GM21526 (cell line): ENCODE measurements around the gene NFASC.

Experiments used
- ATAC-seq: cut with Tn5 transposase; IDR thresholded peaks from one replicate; pipeline ENCODE4 v1.9.1; 2021; ENCODE audit warnings: moderate library complexity; ENCODE audit not compliant: unreplicated experiment, low FRiP score

The NFASC gene

GRCh38 chr1:204996981-204997380 lies 126.3 kb downstream of the NFASC start:
- no peak for ATAC-seq

GRCh38 chr1:204997591-204998355 lies 127.1 kb downstream of the NFASC start:
- ATAC-seq = no peak

GRCh38 chr1:205001162-205001561 lies 130.5 kb downstream of the NFASC start:
- no peak for ATAC-seq

DNA sequence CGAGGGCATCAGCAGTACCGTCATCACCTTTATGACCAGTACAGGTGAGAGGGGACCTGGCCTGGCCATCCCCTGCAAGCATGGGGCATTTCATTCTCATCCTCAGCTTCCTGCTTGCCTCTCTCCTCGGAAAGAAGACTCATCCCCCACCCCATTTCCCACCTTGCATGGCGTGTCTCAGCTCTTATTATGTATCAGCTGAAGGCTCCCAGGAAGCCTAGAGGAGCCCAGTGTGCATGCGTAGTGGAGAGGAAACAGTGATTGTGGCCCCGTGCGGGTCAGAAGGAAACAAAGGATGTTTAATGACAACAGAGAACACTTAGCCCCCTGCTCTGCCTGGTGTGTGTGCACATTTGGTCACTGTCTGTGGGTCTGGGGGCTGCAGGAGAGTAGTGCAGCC lies 132.0 kb downstream of the NFASC start:
- no peak for ATAC-seq

GRCh38 chr1:205003358-205004131 lies 132.9 kb downstream of the NFASC start:
- ATAC-seq = no peak

GRCh38 chr1:205004351-205004750 lies 133.7 kb downstream of the NFASC start:
- ATAC-seq = no peak

- no peak for ATAC-seq
Measured at GRCh38 chr1:205008896-205009295, 138.2 kb downstream of the NFASC start.

DNA sequence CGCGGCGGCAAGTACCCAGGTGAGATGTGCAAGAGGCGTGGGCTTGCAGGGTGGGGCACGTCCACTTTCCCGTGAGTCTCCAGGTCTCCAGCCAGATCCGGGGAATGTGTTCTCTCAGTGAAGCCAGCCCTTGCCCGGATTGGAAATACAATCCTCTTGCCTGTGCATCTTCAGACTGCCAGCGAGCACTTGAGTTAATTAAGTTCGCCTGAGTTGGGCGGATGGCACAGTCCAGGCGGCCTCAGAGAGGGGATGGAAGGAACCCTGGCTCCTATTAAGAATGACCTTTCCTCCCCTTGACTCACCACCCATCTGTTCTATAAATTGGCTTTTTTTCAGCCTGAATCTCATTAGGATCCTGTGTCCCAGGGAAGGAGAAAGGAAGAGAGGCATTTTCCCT lies 139.0 kb downstream of the NFASC start:
- no peak for ATAC-seq

DNA sequence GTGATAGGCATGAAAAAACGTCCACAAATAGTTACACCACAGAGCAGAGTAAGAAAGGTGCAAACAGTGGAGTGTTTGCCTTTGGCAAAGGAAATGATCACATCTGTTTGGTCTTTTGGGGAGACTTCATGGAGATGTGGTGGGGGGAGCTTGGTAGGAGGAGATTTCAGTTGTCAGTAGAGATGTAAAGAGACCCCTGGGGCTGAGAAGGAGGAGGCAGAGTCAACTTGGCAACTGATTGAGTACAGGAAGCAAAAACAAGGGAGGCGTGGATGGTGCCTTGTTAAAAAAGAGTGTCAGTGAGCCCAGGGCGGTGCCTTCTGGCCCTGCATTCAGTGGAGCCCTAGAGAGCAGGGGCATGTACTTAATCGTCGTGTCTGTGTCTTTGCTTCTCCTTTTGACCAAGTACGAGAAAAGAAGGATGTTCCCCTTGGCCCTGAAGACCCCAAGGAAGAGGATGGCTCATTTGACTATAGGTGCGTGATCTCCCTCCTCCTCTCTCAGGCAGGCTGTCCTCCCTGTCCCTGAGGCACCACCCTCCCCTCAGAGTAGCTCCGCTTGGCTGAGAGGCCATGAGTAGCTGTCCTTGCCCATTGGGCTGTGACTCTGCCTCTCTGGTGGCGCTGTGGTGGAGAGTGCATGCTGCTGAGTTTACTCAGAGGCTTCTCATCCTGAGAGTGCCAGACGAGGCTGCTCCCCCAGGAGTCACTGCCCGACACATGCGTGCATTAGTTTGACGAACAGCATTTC lies 141.9 kb downstream of the NFASC start:
- ATAC-seq = no peak

GRCh38 chr1:205013683-205014367 lies 143.2 kb downstream of the NFASC start:
- ATAC-seq = no peak

GRCh38 chr1:205014783-205015182 lies 144.1 kb downstream of the NFASC start:
- no peak for ATAC-seq

- no peak for ATAC-seq
Measured at GRCh38 chr1:205015241-205015640, 144.6 kb downstream of the NFASC start.

DNA sequence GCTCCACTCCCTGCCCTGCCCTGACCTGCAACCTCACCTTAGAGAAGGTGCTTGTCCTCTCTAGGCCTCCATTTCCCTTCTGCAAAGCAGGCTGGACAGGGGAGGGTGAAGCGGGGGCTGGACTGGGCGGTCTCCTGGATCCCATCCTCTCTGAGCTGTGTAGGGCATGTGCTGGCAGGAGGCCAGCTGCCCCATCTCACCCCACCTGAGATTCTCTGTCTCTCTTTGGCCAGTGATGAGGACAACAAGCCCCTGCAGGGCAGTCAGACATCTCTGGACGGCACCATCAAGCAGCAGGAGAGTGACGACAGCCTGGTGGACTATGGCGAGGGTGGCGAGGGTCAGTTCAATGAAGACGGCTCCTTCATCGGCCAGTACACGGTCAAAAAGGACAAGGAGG lies 145.4 kb downstream of the NFASC start:
- ATAC-seq = no peak

DNA sequence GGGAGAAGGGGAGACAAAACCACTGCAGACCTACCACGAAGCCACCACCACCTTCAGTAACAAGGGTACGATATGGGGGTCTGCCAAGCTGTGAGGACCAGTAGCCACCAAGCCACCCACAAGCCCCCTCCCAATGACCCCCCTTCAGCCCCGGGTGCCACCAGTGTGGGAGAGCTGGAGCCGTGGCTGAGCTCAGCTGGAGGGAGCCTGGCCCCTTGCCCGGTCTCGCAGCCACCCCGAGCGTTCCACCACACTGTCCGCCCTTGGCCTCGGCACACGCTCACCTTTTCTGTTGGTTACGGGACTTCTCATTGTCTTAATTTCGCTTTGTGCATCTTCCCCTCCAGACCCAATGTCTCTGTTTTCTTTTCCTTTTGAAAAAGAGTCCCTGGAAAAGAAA lies 145.9 kb downstream of the NFASC start:
- no peak for ATAC-seq

DNA sequence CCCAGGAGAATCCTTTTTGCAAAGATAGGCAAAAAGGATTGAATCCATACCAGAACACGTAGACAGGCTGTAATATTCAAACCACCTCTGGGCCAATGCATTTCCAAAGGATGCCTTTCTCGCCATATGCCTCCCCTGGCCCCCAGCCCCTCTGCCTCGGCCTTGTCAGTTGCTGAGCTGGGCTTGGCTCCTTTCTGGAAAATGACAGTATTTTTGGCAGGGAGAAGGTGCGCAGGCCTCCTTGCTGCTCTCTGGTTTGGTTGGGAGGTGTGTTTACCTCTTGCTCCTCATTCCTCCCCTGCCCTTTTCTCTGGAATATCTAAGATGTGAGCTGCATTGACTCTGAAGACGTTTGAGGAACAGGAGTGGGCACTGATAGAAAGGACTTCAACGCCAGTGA lies 146.3 kb downstream of the NFASC start:
- no peak for ATAC-seq

GRCh38 chr1:205017766-205018165 lies 147.1 kb downstream of the NFASC start:
- ATAC-seq = no peak

- no peak for ATAC-seq
Measured at GRCh38 chr1:205018381-205018780, 147.7 kb downstream of the NFASC start.

- no peak for ATAC-seq
Measured at GRCh38 chr1:205020466-205020865, 149.8 kb downstream of the NFASC start.

- ATAC-seq = no peak
Measured at GRCh38 chr1:205024679-205025078, 154.0 kb downstream of the NFASC start.

- ATAC-seq = no peak
Measured at GRCh38 chr1:205025239-205025638, 154.6 kb downstream of the NFASC start.

GRCh38 chr1:205026181-205026580 lies 155.5 kb downstream of the NFASC start:
- no peak for ATAC-seq
